Erythroblast (primary cell): ENCODE data around the gene MPPED1.

Experiments
- GATA1 ChIP-seq: IDR thresholded peaks from 2 replicates; pipeline ENCODE4 v1.6.1; 2011; ENCODE audit warnings: low read depth, mild to moderate bottlenecking, control low read depth, low read length, moderate library complexity
- POLR2A ChIP-seq: IDR thresholded peaks from 2 replicates; pipeline ENCODE4 v1.6.1; 2011; ENCODE audit warnings: mild to moderate bottlenecking, low read length

- TF ChIP-seq POLR2A (no peak), GATA1 (no peak)
Observed at GRCh38 chr22:43505896-43506295, 94.1 kb downstream of the MPPED1 start.
